ENCODE data around the gene FOSL1.

GRCh38 chr11:65883058-65883761 lies 17.0 kb downstream of the FOSL1 start:
- TF ChIP-seq FOXM1 (IDR thresholded peaks at IDR 0.05; ENCODE audit: borderline replicate concordance) (no peak), NFRKB (IDR thresholded peaks at IDR 0.05) (no peak), SP1 (IDR thresholded peaks at IDR 0.05) (no peak), ELF4 (IDR thresholded peaks at IDR 0.05) (no peak), L3MBTL2 (conservative IDR thresholded peaks at IDR 0.05) (no peak), BHLHE40 (IDR thresholded peaks at IDR 0.05; ENCODE audit: borderline replicate concordance) (no peak), FOXK2 (IDR thresholded peaks at IDR 0.05) (no peak), HDGF (IDR thresholded peaks at IDR 0.05; ENCODE audit: borderline replicate concordance) (no peak)
